GM20000 (cell line): Measurements from ENCODE around the gene PCNX2.

Source experiments
- DNase-seq: peaks from one replicate; pipeline ENCODE4 v3.0.0; 2012; ENCODE audit warnings: low spot score
- TF ChIP-seq, protein P1 (sequence below): IDR thresholded peaks from 2 replicates; pipeline ENCODE4 v1.5.1; 2012; ENCODE audit warnings: mild to moderate bottlenecking, control low read depth; ENCODE audit errors: extremely low read depth, missing control alignments

PCNX2 gene

DNA sequence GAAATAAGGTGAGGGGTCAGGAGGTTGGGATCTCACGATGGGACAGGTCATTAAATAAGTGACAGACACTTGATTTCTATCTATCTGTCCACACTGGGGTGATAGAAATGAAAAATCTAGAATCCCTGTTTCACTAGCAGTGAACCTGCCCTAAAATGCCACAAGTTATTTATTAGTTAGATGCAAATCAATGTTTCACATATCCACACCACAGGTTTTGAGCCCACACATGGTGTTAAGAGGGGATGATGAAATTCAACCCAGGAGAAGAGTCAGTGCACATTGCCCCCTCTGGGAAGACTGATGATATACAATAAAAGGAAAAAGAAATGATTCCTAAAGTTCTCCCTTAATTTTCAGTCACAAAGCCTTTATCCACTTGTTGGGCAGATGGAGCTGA, 355.3 kb downstream of the PCNX2 start:
- TF ChIP-seq, protein P1, sequence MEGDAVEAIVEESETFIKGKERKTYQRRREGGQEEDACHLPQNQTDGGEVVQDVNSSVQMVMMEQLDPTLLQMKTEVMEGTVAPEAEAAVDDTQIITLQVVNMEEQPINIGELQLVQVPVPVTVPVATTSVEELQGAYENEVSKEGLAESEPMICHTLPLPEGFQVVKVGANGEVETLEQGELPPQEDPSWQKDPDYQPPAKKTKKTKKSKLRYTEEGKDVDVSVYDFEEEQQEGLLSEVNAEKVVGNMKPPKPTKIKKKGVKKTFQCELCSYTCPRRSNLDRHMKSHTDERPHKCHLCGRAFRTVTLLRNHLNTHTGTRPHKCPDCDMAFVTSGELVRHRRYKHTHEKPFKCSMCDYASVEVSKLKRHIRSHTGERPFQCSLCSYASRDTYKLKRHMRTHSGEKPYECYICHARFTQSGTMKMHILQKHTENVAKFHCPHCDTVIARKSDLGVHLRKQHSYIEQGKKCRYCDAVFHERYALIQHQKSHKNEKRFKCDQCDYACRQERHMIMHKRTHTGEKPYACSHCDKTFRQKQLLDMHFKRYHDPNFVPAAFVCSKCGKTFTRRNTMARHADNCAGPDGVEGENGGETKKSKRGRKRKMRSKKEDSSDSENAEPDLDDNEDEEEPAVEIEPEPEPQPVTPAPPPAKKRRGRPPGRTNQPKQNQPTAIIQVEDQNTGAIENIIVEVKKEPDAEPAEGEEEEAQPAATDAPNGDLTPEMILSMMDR, result peak; percentile 1
- DNase-seq, result no peak

DNA sequence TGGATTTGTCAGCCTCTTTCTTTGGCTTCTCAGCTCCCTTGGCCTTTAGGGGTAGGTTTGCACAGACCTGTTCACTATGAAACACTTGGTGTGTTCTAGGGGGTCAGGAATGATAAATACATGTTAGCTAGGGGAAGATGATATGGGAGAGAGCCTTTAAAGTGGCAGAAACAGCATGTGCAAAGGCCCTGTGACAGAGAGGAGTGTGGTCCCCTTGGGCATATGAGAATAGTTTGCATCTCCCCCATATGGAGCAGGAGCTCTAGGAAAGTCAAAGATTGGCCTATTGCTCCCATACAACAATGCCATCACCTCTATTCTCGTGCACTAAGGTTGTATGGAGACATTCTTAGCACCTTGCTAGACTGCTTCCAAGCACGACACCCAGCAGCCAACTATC, 355.8 kb downstream of the PCNX2 start:
- TF ChIP-seq, protein P1, result no peak
- DNase-seq, result no peak

DNA sequence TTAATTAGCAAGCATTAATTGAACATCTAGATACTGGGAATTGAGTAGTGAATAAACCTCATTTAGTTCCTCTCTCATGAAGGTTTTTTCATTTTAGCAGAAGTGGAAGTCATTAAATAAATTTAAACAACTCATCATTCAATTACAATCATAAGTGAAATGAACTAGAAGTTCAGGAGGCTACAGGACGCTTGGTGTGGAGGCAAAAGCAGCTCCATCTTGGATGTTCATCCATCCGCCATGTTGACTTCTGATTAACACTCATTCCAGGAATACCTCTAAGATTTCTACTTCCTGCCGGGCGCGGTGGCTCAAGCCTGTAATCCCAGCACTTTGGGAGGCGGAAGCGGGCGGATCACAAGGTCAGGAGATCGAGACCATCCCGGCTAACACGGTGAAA, 356.6 kb downstream of the PCNX2 start:
- no peak for DNase-seq
- TF ChIP-seq, protein P1, result no peak

DNA sequence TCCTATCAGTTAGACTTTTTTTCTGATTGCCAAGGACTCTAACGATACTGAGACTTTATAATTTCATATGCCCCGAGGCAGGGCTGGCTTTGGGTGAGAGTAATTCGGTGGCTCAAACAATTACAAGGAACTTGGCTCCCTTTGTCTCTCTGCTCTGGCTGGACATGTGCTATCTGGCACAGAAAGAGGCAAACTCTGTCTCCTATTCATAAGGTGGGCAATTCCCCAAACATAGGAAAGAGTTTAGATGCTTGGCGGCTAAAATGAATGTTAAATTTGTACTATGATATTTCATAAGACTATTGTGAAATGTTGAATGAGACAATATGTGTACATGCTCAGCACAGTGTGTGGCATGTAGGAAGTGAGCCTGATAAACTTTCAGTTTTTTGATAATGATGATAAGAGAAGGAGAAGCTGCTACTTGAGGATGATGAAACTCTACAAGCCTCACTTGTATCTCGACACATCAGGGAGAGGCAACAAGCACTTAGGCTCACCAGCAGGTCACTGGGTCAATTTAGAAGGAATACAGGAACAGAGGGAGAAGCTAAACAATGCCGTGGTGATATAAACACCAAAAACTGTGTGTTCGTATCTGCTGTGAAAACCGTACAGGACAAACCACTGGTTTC, 357.7 kb downstream of the PCNX2 start:
- no peak for DNase-seq
- TF ChIP-seq, protein P1, result no peak

DNA sequence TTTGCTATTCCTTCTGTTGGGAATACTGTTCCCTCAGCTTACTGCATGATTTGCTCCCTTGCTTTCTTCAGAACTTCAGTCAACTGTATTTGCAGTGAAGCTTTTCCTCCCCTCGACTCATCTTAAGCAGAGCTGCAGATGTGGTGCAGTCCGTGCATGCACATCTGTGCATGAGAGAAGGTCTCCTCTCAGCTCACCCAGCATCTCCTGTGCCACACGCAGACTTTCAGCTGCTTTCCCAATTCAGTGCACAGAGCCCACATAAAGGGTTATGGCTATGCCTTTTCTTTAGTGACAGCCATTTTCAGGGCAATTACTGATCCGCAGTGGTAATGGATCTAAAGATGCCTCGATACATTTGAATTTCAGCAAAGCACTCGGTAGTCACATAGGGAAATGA, 358.6 kb downstream of the PCNX2 start:
- TF ChIP-seq, protein P1, result no peak
- no peak for DNase-seq
